HEK293 (cell line): Measurements from ENCODE around the gene CCDC88C.

Experiments
- BCL11A ChIP-seq: fragments of 450-650 bp; formaldehyde crosslinking; IDR thresholded peaks from 2 replicates; pipeline ENCODE4 v1.5.1; 2016; ENCODE audit warnings: low read depth, missing biosample characterization, missing genetic modification characterization
- YY1 ChIP-seq: fragments of 450-650 bp; formaldehyde crosslinking; IDR thresholded peaks from 2 replicates; pipeline ENCODE4 v1.5.1; 2018; ENCODE audit warnings: missing biosample characterization, missing genetic modification characterization
- TF ChIP-seq, protein P1 (sequence below): fragments of 450-650 bp; formaldehyde crosslinking; IDR thresholded peaks from 2 replicates; pipeline ENCODE4 v1.5.1; 2016; ENCODE audit warnings: missing biosample characterization, missing genetic modification characterization

DNA sequence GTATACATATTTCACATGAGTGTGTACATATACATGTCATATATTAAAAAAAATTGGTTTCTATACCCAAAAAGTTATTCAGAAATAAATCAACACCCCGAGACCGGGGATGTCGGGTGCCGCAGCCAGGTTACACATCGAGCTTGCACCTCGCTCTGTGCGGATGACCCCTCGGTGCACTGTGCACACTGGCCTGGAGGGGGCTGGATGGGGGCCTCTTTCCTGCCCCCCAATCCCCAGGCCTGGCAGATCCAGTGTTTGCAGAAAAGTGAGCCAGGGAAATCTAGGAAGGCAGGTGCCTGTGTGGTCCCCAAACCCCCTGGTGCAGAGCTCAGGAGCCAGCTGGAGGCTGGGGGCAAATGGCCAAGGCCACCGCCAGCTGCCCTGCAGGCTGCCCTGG is 146.0 kb downstream of the CCDC88C start:
- TF ChIP-seq, protein P1, sequence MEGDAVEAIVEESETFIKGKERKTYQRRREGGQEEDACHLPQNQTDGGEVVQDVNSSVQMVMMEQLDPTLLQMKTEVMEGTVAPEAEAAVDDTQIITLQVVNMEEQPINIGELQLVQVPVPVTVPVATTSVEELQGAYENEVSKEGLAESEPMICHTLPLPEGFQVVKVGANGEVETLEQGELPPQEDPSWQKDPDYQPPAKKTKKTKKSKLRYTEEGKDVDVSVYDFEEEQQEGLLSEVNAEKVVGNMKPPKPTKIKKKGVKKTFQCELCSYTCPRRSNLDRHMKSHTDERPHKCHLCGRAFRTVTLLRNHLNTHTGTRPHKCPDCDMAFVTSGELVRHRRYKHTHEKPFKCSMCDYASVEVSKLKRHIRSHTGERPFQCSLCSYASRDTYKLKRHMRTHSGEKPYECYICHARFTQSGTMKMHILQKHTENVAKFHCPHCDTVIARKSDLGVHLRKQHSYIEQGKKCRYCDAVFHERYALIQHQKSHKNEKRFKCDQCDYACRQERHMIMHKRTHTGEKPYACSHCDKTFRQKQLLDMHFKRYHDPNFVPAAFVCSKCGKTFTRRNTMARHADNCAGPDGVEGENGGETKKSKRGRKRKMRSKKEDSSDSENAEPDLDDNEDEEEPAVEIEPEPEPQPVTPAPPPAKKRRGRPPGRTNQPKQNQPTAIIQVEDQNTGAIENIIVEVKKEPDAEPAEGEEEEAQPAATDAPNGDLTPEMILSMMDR (tag by site-specific recombination) = no peak
- TF ChIP-seq BCL11A (tag by site-specific recombination) (no peak), YY1 (tag by site-specific recombination) (no peak)
